GM12878 (cell line): ENCODE data around the gene BIVM. TPM values are rescaled to one million over a fixed set of nuclear protein-coding genes. Genes with fewer than 3 reads are reported as not detected.

Experiments used
- polyA plus RNA-seq, 11 experiments: library from polyadenylated mRNA; depleted of rRNA in 4 of 11; unstranded in 6 of 11; stranded (reverse) in 5 of 11; fragments of >200 nt; fragmentation: Nextera tagmentation in 4 of 11; fragmentation: Illumina TruSeq in 1 of 11; extraction: Ambion mirVana in 4 of 11; extraction: Trizol in 1 of 11; gene quantifications; 1 replicate in 1 of 11; 2 replicates in 10 of 11; pipeline versions ENCODE4 v1.2.1 to v1.2.3, GENCODE V29; 2011 to 2016; ENCODE audit warnings: inconsistent platforms in 2 of 11, missing spikeins in 2 of 11, low read depth in 1 of 11
- total RNA-seq, 4 experiments: library from RNA; depleted of rRNA in 3 of 4; stranded (reverse); fragments of >200 nt in 3 of 4; fragmentation: Illumina TruSeq in 1 of 4; extraction: Trizol in 1 of 4; gene quantifications; 2 replicates each; pipeline versions ENCODE4 v1.2.1 to v1.2.3, GENCODE V29; 2013 to 2021

The BIVM gene
- total and polyA plus RNA-seq, 10 of the 15 experiments (the other 5 are each of a cell fraction or from before 2014, with no cell fraction given) = 3.4 to 20.1 (median 14.1) TPM

Other genes with a start within 250 kb of the BIVM start
- gene TPP2, start 202.1 kb upstream of the BIVM start, total RNA-seq (2014; rRNA removed) = 48.8 and 55.6 TPM in 2 replicates
- 79.2 and 82.3 TPM in 2 replicates for gene TPP2, start 202.1 kb upstream of the BIVM start, total RNA-seq (2014; rRNA removed; fragmentation: Illumina TruSeq; extraction: Trizol)
- gene TPP2, start 202.1 kb upstream of the BIVM start, total RNA-seq (2021) = 50.6 and 55.7 TPM in 2 replicates
- gene TPP2, start 202.1 kb upstream of the BIVM start, polyA plus RNA-seq (2011; rRNA removed) = 44.3 and 66.6 TPM in 2 replicates
- 82.3 and 96.7 TPM in 2 replicates for gene TPP2, start 202.1 kb upstream of the BIVM start, polyA plus RNA-seq (2014; fragmentation: Illumina TruSeq; extraction: Trizol)
- 10 to 100 TPM; 18.4 to 25.6 TPM for gene TPP2, start 202.1 kb upstream of the BIVM start, polyA plus RNA-seq (2014; fragmentation: Nextera tagmentation; extraction: Ambion mirVana)
- 41.6 and 57.5 TPM in 2 replicates for gene TPP2, start 202.1 kb upstream of the BIVM start, polyA plus RNA-seq (2014; rRNA removed)
- gene TPP2, start 202.1 kb upstream of the BIVM start, polyA plus RNA-seq (2016; fragmentation: Nextera tagmentation; extraction: Ambion mirVana) = 10 to 100 TPM; 55.2 to 62.8 TPM
- not detected in 2 replicates for gene METTL21C, start 104.1 kb upstream of the BIVM start, total RNA-seq (2014; rRNA removed)
- gene METTL21C, start 104.1 kb upstream of the BIVM start, total RNA-seq (2014; rRNA removed; fragmentation: Illumina TruSeq; extraction: Trizol) = 0.13 TPM in 1 of 2 replicates, not detected in the other
- gene METTL21C, start 104.1 kb upstream of the BIVM start, total RNA-seq (2021) = not detected in 2 replicates
- not detected in 2 replicates for gene METTL21C, start 104.1 kb upstream of the BIVM start, polyA plus RNA-seq (2011; rRNA removed)
- not detected in 2 replicates for gene METTL21C, start 104.1 kb upstream of the BIVM start, polyA plus RNA-seq (2014; fragmentation: Illumina TruSeq; extraction: Trizol)
- gene METTL21C, start 104.1 kb upstream of the BIVM start, polyA plus RNA-seq (2014; fragmentation: Nextera tagmentation; extraction: Ambion mirVana) = not detected
- gene METTL21C, start 104.1 kb upstream of the BIVM start, polyA plus RNA-seq (2014; rRNA removed) = not detected in 2 replicates
- not detected for gene METTL21C, start 104.1 kb upstream of the BIVM start, polyA plus RNA-seq (2016; fragmentation: Nextera tagmentation; extraction: Ambion mirVana)
- 21.4 and 25.0 TPM in 2 replicates for gene TEX30, start 25.3 kb upstream of the BIVM start, total RNA-seq (2014; rRNA removed)
- gene TEX30, start 25.3 kb upstream of the BIVM start, total RNA-seq (2014; rRNA removed; fragmentation: Illumina TruSeq; extraction: Trizol) = 22.8 and 23.1 TPM in 2 replicates
- 17.3 and 19.7 TPM in 2 replicates for gene TEX30, start 25.3 kb upstream of the BIVM start, total RNA-seq (2021)
- 24.2 and 38.1 TPM in 2 replicates for gene TEX30, start 25.3 kb upstream of the BIVM start, polyA plus RNA-seq (2011; rRNA removed)
- 23.3 and 25.8 TPM in 2 replicates for gene TEX30, start 25.3 kb upstream of the BIVM start, polyA plus RNA-seq (2014; fragmentation: Illumina TruSeq; extraction: Trizol)
- 100 to 1,000 TPM in 1 of 2 experiments, 10 to 100 TPM in 1; 79.5 to 114 TPM for gene TEX30, start 25.3 kb upstream of the BIVM start, polyA plus RNA-seq (2014; fragmentation: Nextera tagmentation; extraction: Ambion mirVana)
- gene TEX30, start 25.3 kb upstream of the BIVM start, polyA plus RNA-seq (2014; rRNA removed) = 21.1 and 25.8 TPM in 2 replicates
- gene TEX30, start 25.3 kb upstream of the BIVM start, polyA plus RNA-seq (2016; fragmentation: Nextera tagmentation; extraction: Ambion mirVana) = 10 to 100 TPM; 80.0 to 82.5 TPM
- gene POGLUT2, start 143 bp upstream of the BIVM start, total RNA-seq (2014; rRNA removed) = 8.0 and 9.0 TPM in 2 replicates
- 7.1 and 7.7 TPM in 2 replicates for gene POGLUT2, start 143 bp upstream of the BIVM start, total RNA-seq (2014; rRNA removed; fragmentation: Illumina TruSeq; extraction: Trizol)
- gene POGLUT2, start 143 bp upstream of the BIVM start, total RNA-seq (2021) = 6.4 and 7.0 TPM in 2 replicates
- 8.7 and 12.2 TPM in 2 replicates for gene POGLUT2, start 143 bp upstream of the BIVM start, polyA plus RNA-seq (2011; rRNA removed)
- 6.3 and 13.5 TPM in 2 replicates for gene POGLUT2, start 143 bp upstream of the BIVM start, polyA plus RNA-seq (2014; fragmentation: Illumina TruSeq; extraction: Trizol)
- gene POGLUT2, start 143 bp upstream of the BIVM start, polyA plus RNA-seq (2014; fragmentation: Nextera tagmentation; extraction: Ambion mirVana) = 1 to 10 TPM; 2.9 to 6.3 TPM
- gene POGLUT2, start 143 bp upstream of the BIVM start, polyA plus RNA-seq (2014; rRNA removed) = 6.1 and 9.7 TPM in 2 replicates
- gene POGLUT2, start 143 bp upstream of the BIVM start, polyA plus RNA-seq (2016; fragmentation: Nextera tagmentation; extraction: Ambion mirVana) = 10 to 100 TPM; 10.0 to 11.3 TPM
- gene ERCC5, start 46.9 kb downstream of the BIVM start, total RNA-seq (2014; rRNA removed) = 42.0 and 53.0 TPM in 2 replicates
- gene ERCC5, start 46.9 kb downstream of the BIVM start, total RNA-seq (2014; rRNA removed; fragmentation: Illumina TruSeq; extraction: Trizol) = 58.9 and 62.8 TPM in 2 replicates
- gene ERCC5, start 46.9 kb downstream of the BIVM start, total RNA-seq (2021) = 38.6 and 39.1 TPM in 2 replicates
- 44.5 and 58.3 TPM in 2 replicates for gene ERCC5, start 46.9 kb downstream of the BIVM start, polyA plus RNA-seq (2011; rRNA removed)
- gene ERCC5, start 46.9 kb downstream of the BIVM start, polyA plus RNA-seq (2014; fragmentation: Illumina TruSeq; extraction: Trizol) = 59.2 and 67.2 TPM in 2 replicates
- gene ERCC5, start 46.9 kb downstream of the BIVM start, polyA plus RNA-seq (2014; fragmentation: Nextera tagmentation; extraction: Ambion mirVana) = 10 to 100 TPM; 11.7 to 24.3 TPM
- gene ERCC5, start 46.9 kb downstream of the BIVM start, polyA plus RNA-seq (2014; rRNA removed) = 43.9 and 47.0 TPM in 2 replicates
- 10 to 100 TPM; 38.3 to 41.2 TPM for gene ERCC5, start 46.9 kb downstream of the BIVM start, polyA plus RNA-seq (2016; fragmentation: Nextera tagmentation; extraction: Ambion mirVana)